ENCODE results near the gene MTERF4. TPM values are rescaled to one million over a fixed set of nuclear protein-coding genes. Genes with fewer than 3 reads are reported as not detected.

The MTERF4 gene
- total and polyA plus RNA-seq, 2 of the 4 experiments (the other 2 are of a cell fraction): 26.6 to 33.3 TPM

- Histone ChIP-seq H3K9ac (ENCODE audit: low read depth, low read length) (no peak overlapping the region), H2BK15ac (ENCODE audit: low read depth, low read length) (no peak overlapping the region), H3K18ac (ENCODE audit: low read depth, low read length) (no peak overlapping the region), H3K27ac (ENCODE audit: insufficient read depth, low read length) (no peak overlapping the region), H4K5ac (ENCODE audit: low read depth, low read length) (no peak overlapping the region), H4K91ac (ENCODE audit: insufficient read depth, low read depth, low read length) (no peak overlapping the region), H3K56ac (ENCODE audit: extremely low read depth, insufficient read depth, low read length) (no peak overlapping the region), H3K4me2 (ENCODE audit: low read depth, low read length) (no peak overlapping the region), H3K79me1 (ENCODE audit: low read depth in 1 of 2, low read length in 2 of 2) (no peaks in the 10 kb centered on the region), H3K4ac (ENCODE audit: low read depth, low read length) (no peak overlapping the region), H4K8ac (ENCODE audit: low read depth in 2 of 2, low read length in 2 of 2) (no peak overlapping the region), H2AK9ac (replicated peaks; ENCODE audit: low read depth, low read length, poor library complexity) (no peak overlapping the region), H2BK120ac (ENCODE audit: low read depth, low read length) (no peak overlapping the region), H2BK20ac (ENCODE audit: low read depth, low read length) (no peak overlapping the region), H3K9me3 (ENCODE audit: control insufficient read depth, insufficient read depth, low read length) (peaks cover 5% of the 10 kb centered on the region), H3K4me1 (ENCODE audit: control insufficient read depth, insufficient read depth, low read length) (no peaks in the 10 kb centered on the region), H2AK5ac (ENCODE audit: low read depth, low read length) (no peak overlapping the region), H3K9me1 (ENCODE audit: insufficient read depth, low read length) (no peaks in the 10 kb centered on the region), H4K20me1 (ENCODE audit: insufficient read depth, low read length) (no peaks in the 10 kb centered on the region), H3K4me3 (ENCODE audit: insufficient read depth, low read depth, low read length) (no peak overlapping the region), H3K36me3 (ENCODE audit: control insufficient read depth, insufficient read depth, low read length) (peaks cover 21% of the 10 kb centered on the region), H2BK5ac (ENCODE audit: low read depth, low read length, poor library complexity, severe bottlenecking) (no peak overlapping the region), H3K14ac (replicated peaks; ENCODE audit: low read depth, low read length) (no peak overlapping the region), H3K23ac (ENCODE audit: low read depth, low read length) (no peak overlapping the region), H2AFZ (replicated peaks; ENCODE audit: low read length, poor library complexity) (no peak overlapping the region), H3K27me3 (ENCODE audit: control insufficient read depth, insufficient read depth, low read length) (no peaks in the 10 kb centered on the region)
- in situ Hi-C loops (cut with MboI; ENCODE audit: low sequenced_read_pairs) (no loop called here), intact Hi-C loops (cut with micrococcal nuclease) (no loop called here), dilution Hi-C loops (cut with HindIII; ENCODE audit: low sequenced_read_pairs, unreplicated experiment) (no loop called here)
- DNase-seq (no peak), ATAC-seq (ENCODE audit: low read depth) (no peak)
- no peak for TF ChIP-seq POLR2A (IDR thresholded peaks at IDR 0.05; ENCODE audit: low read depth, low read length)
- no peak for TF ChIP-seq CTCF (conservative IDR thresholded peaks at IDR 0.05; ENCODE audit: low read depth, low read length)
- no peak for TF ChIP-seq BHLHE40 (IDR thresholded peaks at IDR 0.05; ENCODE audit: low read depth, low read length)
- no peak for TF ChIP-seq MAFK (IDR thresholded peaks at IDR 0.05; ENCODE audit: low read depth, low read length)
- no peak for TF ChIP-seq CEBPB (IDR thresholded peaks at IDR 0.05; ENCODE audit: low read depth, low read length)
- TF ChIP-seq MXI1 (IDR thresholded peaks at IDR 0.05; ENCODE audit: borderline replicate concordance, low read depth, low read length): no peak
- no peak for TF ChIP-seq RAD21 (IDR thresholded peaks at IDR 0.05; ENCODE audit: low read length)
- no peak for TF ChIP-seq RCOR1 (IDR thresholded peaks at IDR 0.05; ENCODE audit: insufficient replicate concordance, low read length)
- no peak for TF ChIP-seq MAZ (IDR thresholded peaks at IDR 0.05; ENCODE audit: borderline replicate concordance, low read depth, low read length)
- no peak for TF ChIP-seq ELK1 (IDR thresholded peaks at IDR 0.05; ENCODE audit: borderline replicate concordance, low read depth, low read length)
- TF ChIP-seq RFX5 (IDR thresholded peaks at IDR 0.05; ENCODE audit: low read depth, low read length): no peak
- no peak for TF ChIP-seq NFE2L2 (IDR thresholded peaks at IDR 0.05; ENCODE audit: low read depth, low read length)
- TF ChIP-seq USF2 (IDR thresholded peaks at IDR 0.05; ENCODE audit: low read depth, low read length): no peak
- no peak for TF ChIP-seq FOS (IDR thresholded peaks at IDR 0.05; ENCODE audit: low read depth, low read length)
- no peak for TF ChIP-seq CHD1 (IDR thresholded peaks at IDR 0.05; ENCODE audit: low read depth, low read length)
- TF ChIP-seq SMC3 (IDR thresholded peaks at IDR 0.05; ENCODE audit: low read depth, low read length): no peak
- POLR2A ChIA-PET (ENCODE audit: unreplicated experiment): no interaction called here
- 96% methylated on average over 8 of the region's 30 CpGs; no CpG with 5 or more reads in 1 of the 2 experiments for WGBS, 2 experiments (ENCODE audit: extremely low coverage in 2 of 2, insufficient read length in 1 of 2)
- CTCF ChIA-PET: no interaction called here
- BruUV-seq (replicated peaks): no TSS peak
Observed at GRCh38 chr2:241048149-241048948, 53.7 kb downstream of the MTERF4 start.

All from IMR-90 (cell line).